Ishikawa (cell line): ENCODE data around the gene OR1S1.

ENCODE experiments used
- CEBPB ChIP-seq: IDR thresholded peaks from 2 replicates; pipeline ENCODE4 v1.6.1; 2012
- CREB1 ChIP-seq: IDR thresholded peaks from 2 replicates; pipeline ENCODE4 v1.6.1; 2012; ENCODE audit warnings: low read depth
- EGR1 ChIP-seq: IDR thresholded peaks from 2 replicates; pipeline ENCODE4 v1.6.1; 2012
- EP300 ChIP-seq: IDR thresholded peaks from 2 replicates; pipeline ENCODE4 v1.6.1; 2012; ENCODE audit warnings: borderline replicate concordance
- FOXM1 ChIP-seq: IDR thresholded peaks from 2 replicates; pipeline ENCODE4 v1.6.1; 2012; ENCODE audit warnings: low read depth, borderline replicate concordance
- NFIC ChIP-seq: IDR thresholded peaks from 2 replicates; pipeline ENCODE4 v1.6.1; 2012
- RAD21 ChIP-seq: IDR thresholded peaks from 2 replicates; pipeline ENCODE4 v1.6.1; 2012; ENCODE audit warnings: low read depth
- TAF1 ChIP-seq: IDR thresholded peaks from 2 replicates; pipeline ENCODE4 v1.6.1; 2012; ENCODE audit warnings: low read depth, mild to moderate bottlenecking
- TEAD4 ChIP-seq: IDR thresholded peaks from 2 replicates; pipeline ENCODE4 v1.6.1; 2012
- YY1 ChIP-seq: IDR thresholded peaks from 2 replicates; pipeline ENCODE4 v1.6.1; 2012; ENCODE audit warnings: low read depth
- TF ChIP-seq, protein P1 (sequence below): IDR thresholded peaks from 2 replicates; pipeline ENCODE4 v1.6.1; 2012; ENCODE audit warnings: low read depth, mild to moderate bottlenecking
- TF ChIP-seq, protein P2 (sequence below): IDR thresholded peaks from 2 replicates; pipeline ENCODE4 v1.6.1; 2012
- TF ChIP-seq, protein P3 (sequence below): IDR thresholded peaks from 2 replicates; pipeline ENCODE4 v1.6.1; 2012

DNA sequence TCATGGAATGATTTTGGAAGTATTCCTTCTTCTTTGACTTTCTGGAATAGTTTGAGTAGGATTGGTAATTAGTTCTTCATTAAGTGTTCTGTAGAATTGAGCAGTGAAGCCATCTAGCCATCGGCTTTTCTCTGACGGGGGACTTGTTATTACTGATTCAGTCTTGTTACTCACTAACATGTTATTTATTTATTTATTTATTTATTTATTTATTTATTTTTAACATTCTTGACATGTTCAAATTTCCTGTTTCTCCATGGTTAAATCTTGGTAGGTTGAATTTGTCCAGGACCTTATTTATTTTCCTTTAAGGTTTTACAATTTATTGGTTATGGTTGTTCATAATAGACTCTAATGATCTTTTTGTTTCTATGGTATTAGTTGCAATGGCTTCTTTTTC is 31.4 kb downstream of the OR1S1 start:
- TF ChIP-seq CREB1 (no peak), EGR1 (no peak), RAD21 (no peak), TAF1 (no peak), EP300 (no peak), CEBPB (no peak), YY1 (no peak), FOXM1 (no peak), TEAD4 (no peak), NFIC (no peak)
- TF ChIP-seq, protein P1, sequence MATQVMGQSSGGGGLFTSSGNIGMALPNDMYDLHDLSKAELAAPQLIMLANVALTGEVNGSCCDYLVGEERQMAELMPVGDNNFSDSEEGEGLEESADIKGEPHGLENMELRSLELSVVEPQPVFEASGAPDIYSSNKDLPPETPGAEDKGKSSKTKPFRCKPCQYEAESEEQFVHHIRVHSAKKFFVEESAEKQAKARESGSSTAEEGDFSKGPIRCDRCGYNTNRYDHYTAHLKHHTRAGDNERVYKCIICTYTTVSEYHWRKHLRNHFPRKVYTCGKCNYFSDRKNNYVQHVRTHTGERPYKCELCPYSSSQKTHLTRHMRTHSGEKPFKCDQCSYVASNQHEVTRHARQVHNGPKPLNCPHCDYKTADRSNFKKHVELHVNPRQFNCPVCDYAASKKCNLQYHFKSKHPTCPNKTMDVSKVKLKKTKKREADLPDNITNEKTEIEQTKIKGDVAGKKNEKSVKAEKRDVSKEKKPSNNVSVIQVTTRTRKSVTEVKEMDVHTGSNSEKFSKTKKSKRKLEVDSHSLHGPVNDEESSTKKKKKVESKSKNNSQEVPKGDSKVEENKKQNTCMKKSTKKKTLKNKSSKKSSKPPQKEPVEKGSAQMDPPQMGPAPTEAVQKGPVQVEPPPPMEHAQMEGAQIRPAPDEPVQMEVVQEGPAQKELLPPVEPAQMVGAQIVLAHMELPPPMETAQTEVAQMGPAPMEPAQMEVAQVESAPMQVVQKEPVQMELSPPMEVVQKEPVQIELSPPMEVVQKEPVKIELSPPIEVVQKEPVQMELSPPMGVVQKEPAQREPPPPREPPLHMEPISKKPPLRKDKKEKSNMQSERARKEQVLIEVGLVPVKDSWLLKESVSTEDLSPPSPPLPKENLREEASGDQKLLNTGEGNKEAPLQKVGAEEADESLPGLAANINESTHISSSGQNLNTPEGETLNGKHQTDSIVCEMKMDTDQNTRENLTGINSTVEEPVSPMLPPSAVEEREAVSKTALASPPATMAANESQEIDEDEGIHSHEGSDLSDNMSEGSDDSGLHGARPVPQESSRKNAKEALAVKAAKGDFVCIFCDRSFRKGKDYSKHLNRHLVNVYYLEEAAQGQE = no peak
- TF ChIP-seq, protein P2, sequence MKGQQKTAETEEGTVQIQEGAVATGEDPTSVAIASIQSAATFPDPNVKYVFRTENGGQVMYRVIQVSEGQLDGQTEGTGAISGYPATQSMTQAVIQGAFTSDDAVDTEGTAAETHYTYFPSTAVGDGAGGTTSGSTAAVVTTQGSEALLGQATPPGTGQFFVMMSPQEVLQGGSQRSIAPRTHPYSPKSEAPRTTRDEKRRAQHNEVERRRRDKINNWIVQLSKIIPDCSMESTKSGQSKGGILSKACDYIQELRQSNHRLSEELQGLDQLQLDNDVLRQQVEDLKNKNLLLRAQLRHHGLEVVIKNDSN = no peak
- TF ChIP-seq, protein P3, sequence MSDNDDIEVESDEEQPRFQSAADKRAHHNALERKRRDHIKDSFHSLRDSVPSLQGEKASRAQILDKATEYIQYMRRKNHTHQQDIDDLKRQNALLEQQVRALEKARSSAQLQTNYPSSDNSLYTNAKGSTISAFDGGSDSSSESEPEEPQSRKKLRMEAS = no peak
